Measurements from ENCODE around the gene MOGAT3. TPM values are rescaled to one million over a fixed set of nuclear protein-coding genes. Genes with fewer than 3 reads are reported as not detected.

MOGAT3 gene
- total and polyA plus RNA-seq, 2 experiments from 2014 or later = 0.44 TPM; not detected in 1

GRCh38 chr7:101171442-101171837 is 29.4 kb downstream of the MOGAT3 start:
- Mint-ChIP-seq H3K9me3 (peaks cover 4% of the 10 kb centered on the region; the same call in 2 of the 3 replicates), H3K4me1 (peaks cover 58% of the 10 kb centered on the region), H3K27ac (no peak overlapping the region), H3K36me3 (ENCODE audit: low read depth) (no peaks in the 10 kb centered on the region; the same call in 2 of the 3 replicates), H3K27me3 (ENCODE audit: insufficient read depth, low read depth, poor library complexity) (peaks cover 98% of the 10 kb centered on the region), H3K4me3 (peak overlapping the region; percentile 60)
- H4K20me1 ChIP-seq (replicated peaks; ENCODE audit: insufficient read depth) = peaks cover 3% of the 10 kb centered on the region; the same call in 1 of the 2 replicates
- DNase-seq (ENCODE audit: low spot score) (no peak), ATAC-seq (no peak)
- TF ChIP-seq EZH2 (IDR thresholded peaks at IDR 0.05; ENCODE audit: low read depth, unreplicated experiment) (peak; percentile 63), ZNF114 (CRISPR knock-in tag; IDR thresholded peaks at IDR 0.05) (no peak), CTCF (conservative IDR thresholded peaks at IDR 0.05; ENCODE audit: low read depth in 2 of 2) (peak in 1 of 2 experiments; percentile 25; a peak in 1 of 4 replicates)
- 0 out of 2 replicates have a peak overlapping the region, but pooled peaks have one; percentile 23 for H2AFZ ChIP-seq
- peaks cover 97% of the 10 kb centered on the region for H3K27me3 ChIP-seq (ENCODE audit: insufficient read depth)
- H3K27ac ChIP-seq (ENCODE audit: low read depth) = no peak overlapping the region
- H3K4me3 ChIP-seq = peak overlapping the region; percentile 64
- no peaks in the 10 kb centered on the region for H3K9me2 ChIP-seq (ENCODE audit: insufficient read depth)
- H3K79me2 ChIP-seq (replicated peaks; ENCODE audit: insufficient read depth) = no peaks in the 10 kb centered on the region
- peaks cover 55% of the 10 kb centered on the region for H3K4me1 ChIP-seq (ENCODE audit: insufficient read depth)
- no peaks in the 10 kb centered on the region for H3K36me3 ChIP-seq (ENCODE audit: insufficient read depth)
- H3K4me2 ChIP-seq = peak overlapping the region; percentile 98
- peaks cover 20% of the 10 kb centered on the region for H3F3A ChIP-seq (replicated peaks; ENCODE audit: low read depth)

- H3K4me1 ChIP-seq (ENCODE audit: insufficient read depth) = peaks cover 58% of the 10 kb centered on the region
- no peak overlapping the region for H2AFZ ChIP-seq
- peak overlapping the region; percentile 76 for H3K4me3 ChIP-seq
- Mint-ChIP-seq H3K36me3 (ENCODE audit: low read depth) (no peaks in the 10 kb centered on the region; the same call in 2 of the 3 replicates), H3K9me3 (peaks cover 4% of the 10 kb centered on the region; the same call in 2 of the 3 replicates), H3K4me1 (peaks cover 61% of the 10 kb centered on the region), H3K27ac (no peak overlapping the region), H3K27me3 (ENCODE audit: insufficient read depth, low read depth, poor library complexity) (peaks cover 96% of the 10 kb centered on the region), H3K4me3 (peak overlapping the region; percentile 60)
- peak overlapping the region; percentile 98 for H3K4me2 ChIP-seq
- H3K27ac ChIP-seq (ENCODE audit: low read depth) = no peak overlapping the region
- no peaks in the 10 kb centered on the region for H3K79me2 ChIP-seq (replicated peaks; ENCODE audit: insufficient read depth)
- peaks cover 95% of the 10 kb centered on the region for H3K27me3 ChIP-seq (ENCODE audit: insufficient read depth)
- peaks cover 20% of the 10 kb centered on the region for H3F3A ChIP-seq (replicated peaks; ENCODE audit: low read depth)
- TF ChIP-seq EZH2 (IDR thresholded peaks at IDR 0.05; ENCODE audit: low read depth, unreplicated experiment) = peak; percentile 77
- no peak for TF ChIP-seq ZNF114 (CRISPR knock-in tag; IDR thresholded peaks at IDR 0.05)
- DNase-seq (ENCODE audit: low spot score) (no peak), ATAC-seq (no peak)
- H4K20me1 ChIP-seq (replicated peaks; ENCODE audit: insufficient read depth) = peaks cover 3% of the 10 kb centered on the region; the same call in 1 of the 2 replicates
- H3K36me3 ChIP-seq (ENCODE audit: insufficient read depth) = no peaks in the 10 kb centered on the region
- H3K9me2 ChIP-seq (ENCODE audit: insufficient read depth) = no peaks in the 10 kb centered on the region
Measured at GRCh38 chr7:101170617-101171441, 30.0 kb downstream of the MOGAT3 start.

- ATAC-seq (peak; percentile 5), DNase-seq (ENCODE audit: low spot score) (peak; percentile 83)
- Mint-ChIP-seq H3K27me3 (ENCODE audit: insufficient read depth, low read depth, poor library complexity) (peaks cover 96% of the 10 kb centered on the region), H3K9me3 (peaks cover 4% of the 10 kb centered on the region; the same call in 2 of the 3 replicates), H3K4me1 (peaks cover 64% of the 10 kb centered on the region), H3K4me3 (peak overlapping the region; percentile 60), H3K27ac (no peak overlapping the region), H3K36me3 (ENCODE audit: low read depth) (no peaks in the 10 kb centered on the region; the same call in 2 of the 3 replicates)
- Histone ChIP-seq H3K36me3 (ENCODE audit: insufficient read depth) (no peaks in the 10 kb centered on the region), H3K27me3 (ENCODE audit: insufficient read depth) (peaks cover 94% of the 10 kb centered on the region), H3F3A (replicated peaks; ENCODE audit: low read depth) (peaks cover 20% of the 10 kb centered on the region), H3K27ac (ENCODE audit: low read depth) (no peak overlapping the region), H3K79me2 (replicated peaks; ENCODE audit: insufficient read depth) (no peaks in the 10 kb centered on the region), H3K4me3 (peak overlapping the region; percentile 76), H3K4me1 (ENCODE audit: insufficient read depth) (peaks cover 61% of the 10 kb centered on the region), H3K4me2 (peak overlapping the region; percentile 98), H2AFZ (peak overlapping the region; percentile 52; the same call in 1 of the 2 replicates), H3K9me2 (ENCODE audit: insufficient read depth) (no peaks in the 10 kb centered on the region), H4K20me1 (replicated peaks; ENCODE audit: insufficient read depth) (peaks cover 5% of the 10 kb centered on the region; the same call in 1 of the 2 replicates)
- TF ChIP-seq CREB1 (CRISPR knock-in tag; IDR thresholded peaks at IDR 0.05; ENCODE audit: low read depth) (no peak), ZNF114 (CRISPR knock-in tag; IDR thresholded peaks at IDR 0.05) (no peak), EZH2 (IDR thresholded peaks at IDR 0.05; ENCODE audit: low read depth, unreplicated experiment) (peak; percentile 63), CTCF (conservative IDR thresholded peaks at IDR 0.05; ENCODE audit: low read depth in 2 of 2) (peak; percentile 89 to 91)
Measured at GRCh38 chr7:101169838-101170551, 30.8 kb downstream of the MOGAT3 start.
